Endothelial cell of umbilical vein (primary cell): ENCODE data around the gene OLFML2B.

Experiments
- CTCF ChIP-seq, 2 donors: IDR thresholded peaks; 1 replicate in 1 of 2; 2 replicates in 1 of 2; pipeline ENCODE4 v1.5.1; 2011; ENCODE audit warnings: low read length in 2 of 2, mild to moderate bottlenecking in 2 of 2, moderate library complexity in 2 of 2, control low read depth in 1 of 2, inconsistent platforms in 1 of 2, low read depth in 1 of 2; ENCODE audit not compliant: insufficient read depth in 1 of 2; ENCODE audit errors: extremely low read depth in 1 of 2
- EZH2 ChIP-seq: IDR thresholded peaks from 2 replicates; pipeline ENCODE4 v1.6.1; 2012; ENCODE audit warnings: borderline replicate concordance, low read depth, mild to moderate bottlenecking, moderate library complexity, low read length, inconsistent platforms; ENCODE audit not compliant: severe bottlenecking
- FOS ChIP-seq: IDR thresholded peaks from 2 replicates; pipeline ENCODE4 v1.6.1; 2011; ENCODE audit warnings: mild to moderate bottlenecking, low read length, moderate library complexity, borderline replicate concordance; ENCODE audit not compliant: insufficient read depth
- GATA2 ChIP-seq: IDR thresholded peaks from 2 replicates; pipeline ENCODE4 v1.7.0; 2011; ENCODE audit warnings: low read depth, mild to moderate bottlenecking, moderate library complexity, mixed read lengths, low read length; ENCODE audit not compliant: insufficient read length, insufficient read depth
- JUN ChIP-seq: IDR thresholded peaks from 2 replicates; pipeline ENCODE4 v1.6.1; 2011; ENCODE audit warnings: borderline replicate concordance, low read depth; ENCODE audit not compliant: insufficient read length, insufficient read depth
- MYC ChIP-seq: IDR thresholded peaks from one replicate; pipeline ENCODE4 v1.6.1; 2011; ENCODE audit warnings: mild to moderate bottlenecking, low read depth, low read length
- POLR2A ChIP-seq: IDR thresholded peaks from 2 replicates; pipeline ENCODE4 v1.6.1; 2012; ENCODE audit warnings: low read depth, mild to moderate bottlenecking, control low read depth, low read length
- POLR2AphosphoS5 ChIP-seq: IDR thresholded peaks from 2 replicates; pipeline ENCODE4 v1.6.1; 2012; ENCODE audit warnings: low read depth, mild to moderate bottlenecking, control low read depth, low read length, moderate library complexity; ENCODE audit not compliant: insufficient read depth
- TF ChIP-seq, protein P1 (sequence below): IDR thresholded peaks from 2 replicates; pipeline ENCODE4 v1.6.1; 2011; ENCODE audit not compliant: insufficient read depth, insufficient read length

- TF ChIP-seq POLR2A, result no peak
- TF ChIP-seq POLR2AphosphoS5, result no peak
- no peak for TF ChIP-seq CTCF (IDR thresholded peaks at IDR 0.05; ENCODE audit: extremely low read depth in 1 of 2, insufficient read depth in 1 of 2, low read depth in 1 of 2, low read length in 2 of 2)
- TF ChIP-seq EZH2, result peak; percentile 47
- TF ChIP-seq JUN, result no peak
- no peak for TF ChIP-seq FOS
- TF ChIP-seq GATA2, result no peak
- no peak for TF ChIP-seq MYC
- TF ChIP-seq, protein P1, sequence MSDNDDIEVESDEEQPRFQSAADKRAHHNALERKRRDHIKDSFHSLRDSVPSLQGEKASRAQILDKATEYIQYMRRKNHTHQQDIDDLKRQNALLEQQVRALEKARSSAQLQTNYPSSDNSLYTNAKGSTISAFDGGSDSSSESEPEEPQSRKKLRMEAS, result no peak
Observed at GRCh38 chr1:162070094-162070748, 46.6 kb upstream of the OLFML2B start.
